Measurements from ENCODE around the gene CDC23.
"Not testable (repeated sequence)": the region's sequence is repeated elsewhere in the genome, so short reads cannot be mapped to it uniquely, and the experiment has no call there.

The CDC23 gene

GRCh38 chr5:138213161-138214029 lies at the start of gene CDC23:
Gene CDC23 (minus strand): TSS chr5:138213323. CDS start chr5:138213312, 11 bp downstream.
- Histone ChIP-seq H3K9me3 (ENCODE audit: severe bottlenecking) (no peaks in the 10 kb centered on the region), H3K36me3 (peaks cover 26% of the 10 kb centered on the region), H3K4me3 (ENCODE audit: low read depth, low read length) (peak within 1 kb of the TSS; percentile 96), H3K27ac (peak within 1 kb of the TSS; percentile 82), H3K27me3 (ENCODE audit: insufficient read depth, low read depth, severe bottlenecking) (no peaks in the 10 kb centered on the region)
- no peak for TF ChIP-seq CTCF (IDR thresholded peaks at IDR 0.05; ENCODE audit: low read depth, low read length)
- peak; percentile 95 for DNase-seq

GRCh38 chr5:138258704-138259292 lies 45.7 kb upstream of the CDC23 start:
- DNase-seq = no peak
- no peaks in the 10 kb centered on the region for H3K36me3 ChIP-seq
- no peak for TF ChIP-seq CTCF (IDR thresholded peaks at IDR 0.05; ENCODE audit: low read depth, low read length)
- H3K4me3 ChIP-seq (ENCODE audit: low read depth, low read length) = no peak overlapping the region
- no peaks in the 10 kb centered on the region for H3K27me3 ChIP-seq (ENCODE audit: insufficient read depth, low read depth, severe bottlenecking)
- no peak overlapping the region for H3K27ac ChIP-seq
- no peaks in the 10 kb centered on the region for H3K9me3 ChIP-seq (ENCODE audit: severe bottlenecking)

- no peak for TF ChIP-seq CTCF (IDR thresholded peaks at IDR 0.05; ENCODE audit: low read depth, low read length)
- no peak for DNase-seq
- no peak overlapping the region for H3K27ac ChIP-seq
- H3K4me3 ChIP-seq (ENCODE audit: low read depth, low read length) = no peak overlapping the region
- no peaks in the 10 kb centered on the region for H3K27me3 ChIP-seq (ENCODE audit: insufficient read depth, low read depth, severe bottlenecking)
- H3K9me3 ChIP-seq (ENCODE audit: severe bottlenecking) = no peaks in the 10 kb centered on the region
- no peaks in the 10 kb centered on the region for H3K36me3 ChIP-seq
Observed at GRCh38 chr5:138257583-138257982, 44.5 kb upstream of the CDC23 start.

GRCh38 chr5:138252944-138253343 lies 39.8 kb upstream of the CDC23 start:
- TF ChIP-seq CTCF (IDR thresholded peaks at IDR 0.05; ENCODE audit: low read depth, low read length) = no peak
- H3K36me3 ChIP-seq = no peaks in the 10 kb centered on the region
- no peak overlapping the region for H3K4me3 ChIP-seq (ENCODE audit: low read depth, low read length)

GRCh38 chr5:138247800-138248199 lies 34.7 kb upstream of the CDC23 start:
- H3K27me3 ChIP-seq (ENCODE audit: insufficient read depth, low read depth, severe bottlenecking); H3K27ac ChIP-seq: not testable (repeated sequence)

More at GRCh38 chr5:138252944-138253343, 39.8 kb upstream of the CDC23 start:
- Histone ChIP-seq H3K27me3 (ENCODE audit: insufficient read depth, low read depth, severe bottlenecking) (no peaks in the 10 kb centered on the region), H3K9me3 (ENCODE audit: severe bottlenecking) (no peaks in the 10 kb centered on the region), H3K27ac (no peak overlapping the region)
- no peak for DNase-seq

GRCh38 chr5:138246822-138247221 lies 33.7 kb upstream of the CDC23 start:
- TF ChIP-seq CTCF (IDR thresholded peaks at IDR 0.05; ENCODE audit: low read depth, low read length) = no peak
- no peaks in the 10 kb centered on the region for H3K9me3 ChIP-seq (ENCODE audit: severe bottlenecking)
- no peak overlapping the region for H3K27ac ChIP-seq

More at GRCh38 chr5:138247800-138248199, 34.7 kb upstream of the CDC23 start:
- not testable (repeated sequence) for H3K4me3 ChIP-seq (ENCODE audit: low read depth, low read length); H3K36me3 ChIP-seq; H3K9me3 ChIP-seq (ENCODE audit: severe bottlenecking); DNase-seq

More at GRCh38 chr5:138246822-138247221, 33.7 kb upstream of the CDC23 start:
- no peak for DNase-seq
- Histone ChIP-seq H3K36me3 (no peaks in the 10 kb centered on the region), H3K4me3 (ENCODE audit: low read depth, low read length) (no peak overlapping the region), H3K27me3 (ENCODE audit: insufficient read depth, low read depth, severe bottlenecking) (no peaks in the 10 kb centered on the region)

All from WERI-Rb-1 (cell line).